SK-N-SH (cell line): Measurements from ENCODE around the gene GPRC5A.

ENCODE experiments used
- POLR2AphosphoS5 ChIP-seq: IDR thresholded peaks from 2 replicates; pipeline ENCODE4 v1.6.1; 2012; ENCODE audit warnings: low read depth, low read length
- REST ChIP-seq: IDR thresholded peaks from 2 replicates; pipeline ENCODE4 v1.6.1; 2012; ENCODE audit warnings: mild to moderate bottlenecking, low read depth, low read length, moderate library complexity
- SIN3A ChIP-seq: IDR thresholded peaks from 2 replicates; pipeline ENCODE4 v1.6.1; 2012; ENCODE audit warnings: low read depth, mild to moderate bottlenecking, low read length, moderate library complexity, borderline replicate concordance
- TF ChIP-seq, protein P1 (sequence below): fragments of 150-350 bp; IDR thresholded peaks from 2 replicates; pipeline ENCODE4 v1.6.1; 2017; ENCODE audit warnings: antibody characterized with exemption, low read length, low read depth, borderline replicate concordance
- TF ChIP-seq, protein P2 (sequence below): fragments of 200-600 bp; sonication (generic); IDR thresholded peaks from 2 replicates; pipeline ENCODE4 v1.6.1; 2017; ENCODE audit warnings: antibody characterized with exemption, mild to moderate bottlenecking, moderate library complexity
- TF ChIP-seq, protein P3 (sequence below): IDR thresholded peaks from 2 replicates; pipeline ENCODE4 v1.4.0; 2012; ENCODE audit warnings: low read depth
- TF ChIP-seq, protein P4 (sequence below): IDR thresholded peaks from 2 replicates; pipeline ENCODE4 v1.4.0; 2012; ENCODE audit warnings: low read depth, borderline replicate concordance

DNA sequence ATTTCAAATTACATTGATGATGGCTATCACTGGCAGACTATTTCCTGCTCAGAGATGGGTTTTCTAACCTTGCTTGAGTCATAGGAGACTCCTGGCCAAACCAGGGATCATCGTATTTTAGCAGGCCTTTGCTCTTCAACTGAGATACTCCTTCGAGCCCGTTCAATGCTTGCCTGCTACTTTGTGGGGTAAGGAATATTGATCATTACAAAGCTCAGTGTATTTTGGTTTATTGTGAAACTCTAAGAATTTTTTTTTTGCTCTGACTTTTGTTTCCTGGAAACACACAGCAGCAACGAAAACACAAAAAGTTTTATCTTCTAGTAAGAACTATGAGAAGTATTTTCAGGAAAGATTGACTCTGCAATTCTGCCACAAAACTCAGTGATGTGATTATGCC, 56.5 kb downstream of the GPRC5A start:
- TF ChIP-seq, protein P1, sequence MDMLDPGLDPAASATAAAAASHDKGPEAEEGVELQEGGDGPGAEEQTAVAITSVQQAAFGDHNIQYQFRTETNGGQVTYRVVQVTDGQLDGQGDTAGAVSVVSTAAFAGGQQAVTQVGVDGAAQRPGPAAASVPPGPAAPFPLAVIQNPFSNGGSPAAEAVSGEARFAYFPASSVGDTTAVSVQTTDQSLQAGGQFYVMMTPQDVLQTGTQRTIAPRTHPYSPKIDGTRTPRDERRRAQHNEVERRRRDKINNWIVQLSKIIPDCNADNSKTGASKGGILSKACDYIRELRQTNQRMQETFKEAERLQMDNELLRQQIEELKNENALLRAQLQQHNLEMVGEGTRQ, result no peak
- TF ChIP-seq, protein P2, sequence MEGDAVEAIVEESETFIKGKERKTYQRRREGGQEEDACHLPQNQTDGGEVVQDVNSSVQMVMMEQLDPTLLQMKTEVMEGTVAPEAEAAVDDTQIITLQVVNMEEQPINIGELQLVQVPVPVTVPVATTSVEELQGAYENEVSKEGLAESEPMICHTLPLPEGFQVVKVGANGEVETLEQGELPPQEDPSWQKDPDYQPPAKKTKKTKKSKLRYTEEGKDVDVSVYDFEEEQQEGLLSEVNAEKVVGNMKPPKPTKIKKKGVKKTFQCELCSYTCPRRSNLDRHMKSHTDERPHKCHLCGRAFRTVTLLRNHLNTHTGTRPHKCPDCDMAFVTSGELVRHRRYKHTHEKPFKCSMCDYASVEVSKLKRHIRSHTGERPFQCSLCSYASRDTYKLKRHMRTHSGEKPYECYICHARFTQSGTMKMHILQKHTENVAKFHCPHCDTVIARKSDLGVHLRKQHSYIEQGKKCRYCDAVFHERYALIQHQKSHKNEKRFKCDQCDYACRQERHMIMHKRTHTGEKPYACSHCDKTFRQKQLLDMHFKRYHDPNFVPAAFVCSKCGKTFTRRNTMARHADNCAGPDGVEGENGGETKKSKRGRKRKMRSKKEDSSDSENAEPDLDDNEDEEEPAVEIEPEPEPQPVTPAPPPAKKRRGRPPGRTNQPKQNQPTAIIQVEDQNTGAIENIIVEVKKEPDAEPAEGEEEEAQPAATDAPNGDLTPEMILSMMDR, result no peak
- TF ChIP-seq, protein P3, sequence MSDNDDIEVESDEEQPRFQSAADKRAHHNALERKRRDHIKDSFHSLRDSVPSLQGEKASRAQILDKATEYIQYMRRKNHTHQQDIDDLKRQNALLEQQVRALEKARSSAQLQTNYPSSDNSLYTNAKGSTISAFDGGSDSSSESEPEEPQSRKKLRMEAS, result no peak
- no peak for TF ChIP-seq REST
- TF ChIP-seq SIN3A, result no peak
- TF ChIP-seq, protein P4, sequence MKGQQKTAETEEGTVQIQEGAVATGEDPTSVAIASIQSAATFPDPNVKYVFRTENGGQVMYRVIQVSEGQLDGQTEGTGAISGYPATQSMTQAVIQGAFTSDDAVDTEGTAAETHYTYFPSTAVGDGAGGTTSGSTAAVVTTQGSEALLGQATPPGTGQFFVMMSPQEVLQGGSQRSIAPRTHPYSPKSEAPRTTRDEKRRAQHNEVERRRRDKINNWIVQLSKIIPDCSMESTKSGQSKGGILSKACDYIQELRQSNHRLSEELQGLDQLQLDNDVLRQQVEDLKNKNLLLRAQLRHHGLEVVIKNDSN, result no peak
- no peak for TF ChIP-seq POLR2AphosphoS5
